Heart left ventricle (tissue), 13 donors: ENCODE data around the gene MYBPH.

Source experiments
- CTCF ChIP-seq, 12 donors: fragments of 200-600 bp; sonication (generic) in 4 of 12; IDR thresholded peaks; one replicate each; pipeline versions ENCODE4 v1.5.0 to v1.8.0; 2018 to 2022; ENCODE audit warnings: antibody characterized with exemption in 12 of 12, mild to moderate bottlenecking in 5 of 12
- POLR2A ChIP-seq, 2 donors: fragments of 450-650 bp; IDR thresholded peaks; one replicate each; pipeline ENCODE4 v1.6.1; 2017; ENCODE audit warnings: antibody characterized with exemption in 2 of 2, mild to moderate bottlenecking in 2 of 2, moderate library complexity in 2 of 2
- donor health status: ischemic (EF 13 %, LVEDD 7.1; RV severe dilation, severe dysfunction).
- donor health status: DM: no; HTN: yes; CAD: no.
- donor health status: DM: no; HTN: no; CAD: no.
- donor health status: ischemic (EF 25% LVEDD 6.9; RV normal size, moderate dysfunction).
- donor health status: ischemic (EF 25% LVEDD 5.7; RV mildly dilated, moderate dysfunction).
- donor health status: ischemic (EF 35%, LVEDD 5.7; RV mildly dilated, moderate dysfunction).
- donor health status: nonischemic (EF 11% LVEDD 7.7; RV severe dilation, severe dysfunction).
- donor health status: DM: yes; HTN: yes; CAD: no.
- donor health status: PGD.
- donor health status: ischemic (EF 29% LVEDD 5.4; RV normal size, mild dysfunction).
- donor health status: nonischemic (EF 23%, LVEDD 6.1; RV moderate dilation, normal function).

- TF ChIP-seq CTCF (IDR thresholded peaks at IDR 0.05): no peak
- no peak for TF ChIP-seq POLR2A (IDR thresholded peaks at IDR 0.05)
Observed at GRCh38 chr1:203189951-203190352, 14.3 kb upstream of the MYBPH start.
